ENCODE results near the gene CTSF. TPM values are rescaled to one million over a fixed set of nuclear protein-coding genes. Genes with fewer than 3 reads are reported as not detected.

CTSF gene
- total and polyA plus RNA-seq, 5 donors from 2014 or later: 6.9 to 28.6 (median 17.6) TPM

DNA sequence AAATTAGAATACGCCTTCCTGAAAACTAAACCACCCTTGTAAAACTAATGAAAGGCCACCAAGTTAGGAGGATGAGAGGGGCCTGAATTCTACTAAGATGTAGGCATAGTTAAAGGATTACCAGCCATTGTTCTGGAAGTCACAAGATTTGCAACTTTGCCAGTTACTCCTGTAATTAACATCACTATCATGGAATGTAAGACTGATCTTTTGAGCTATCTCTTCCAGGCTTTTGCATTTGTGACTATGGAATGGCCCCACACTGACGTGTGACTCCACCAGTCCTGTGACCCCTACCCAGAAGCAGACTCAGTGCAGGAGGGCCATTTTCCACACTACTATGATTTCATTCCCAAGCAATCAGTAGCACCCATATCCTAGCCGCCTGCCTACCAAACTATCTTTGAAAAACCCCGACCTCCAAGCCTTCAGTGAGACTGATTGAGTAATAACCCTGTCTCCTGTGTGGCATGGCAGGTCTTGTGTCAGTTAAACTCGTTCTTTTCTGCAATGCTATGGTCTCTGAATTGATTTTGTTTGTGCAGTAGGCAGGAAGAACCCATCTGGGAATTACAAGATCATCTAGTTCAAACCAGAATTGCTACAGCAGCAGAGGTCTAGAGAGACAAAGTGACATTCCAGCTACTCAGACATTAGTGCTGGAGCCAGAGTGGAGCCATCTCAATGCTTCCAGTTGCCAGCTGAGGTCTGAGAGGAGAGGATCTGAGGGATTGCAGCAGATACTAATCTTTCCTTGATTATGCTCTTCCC is 1.9 kb upstream of the CTSF start:
- ATAC-seq (ENCODE audit: low read depth in 2 of 2): no peak
- H3K4me3 Mint-ChIP-seq: peak overlapping the region in 3 of 4 donors; percentile 5 to 50 (median 20)

DNA sequence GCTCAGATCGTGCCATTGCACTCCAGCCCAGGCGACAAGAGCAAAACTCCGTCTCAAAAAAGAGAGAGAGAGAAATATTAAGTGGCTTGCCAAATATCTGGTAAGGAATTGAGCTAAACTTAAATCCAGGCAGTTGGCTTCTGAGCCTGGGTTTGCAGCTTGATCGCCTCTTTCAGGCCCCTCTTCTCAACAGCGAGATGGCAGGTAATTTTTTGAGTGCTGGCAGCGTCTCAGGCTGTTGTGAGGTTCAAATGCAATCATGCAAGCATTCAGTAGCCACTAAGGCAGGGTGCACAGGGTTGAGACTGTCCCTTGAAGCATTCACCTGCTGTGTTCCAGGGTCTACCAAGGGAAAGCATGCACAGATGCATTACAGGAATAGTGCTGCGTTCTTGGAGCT is 670 bp upstream of the CTSF start:
- peaks cover 19% of the 10 kb centered on the region for H3K27me3 Mint-ChIP-seq
- no peak for DNase-seq
- H3K4me3 Mint-ChIP-seq: peak overlapping the region in 1 of 4 donors; percentile 80
- Histone ChIP-seq H3K27ac (ENCODE audit: insufficient read depth, low read length, poor library complexity, severe bottlenecking) (no peak overlapping the region), H3K4me3 (ENCODE audit: low read depth, low read length) (no peak overlapping the region), H3K27me3 (ENCODE audit: control insufficient read depth, insufficient read depth, low read length) (no peaks in the 10 kb centered on the region), H3K9me3 (ENCODE audit: control insufficient read depth in 2 of 2, low read length in 2 of 2) (no peaks in the 10 kb centered on the region), H3K36me3 (ENCODE audit: control insufficient read depth, insufficient read depth, low read length) (no peaks in the 10 kb centered on the region), H3K4me1 (ENCODE audit: control insufficient read depth, insufficient read depth, low read length, poor library complexity, severe bottlenecking) (peaks cover 12% of the 10 kb centered on the region)
- peaks cover 0 to 3% (median 0%) of the 10 kb centered on the region in 7 donors for H3K9me3 Mint-ChIP-seq
- ATAC-seq (ENCODE audit: low read depth in 2 of 2): no peak
- H3K36me3 Mint-ChIP-seq: no peaks in the 10 kb centered on the region
- no peak overlapping the region for H3K27ac Mint-ChIP-seq
- peaks cover 0 to 13% (median 1%) of the 10 kb centered on the region in 4 donors for H3K4me1 Mint-ChIP-seq

More for the DNA sequence above, 1.9 kb upstream of the CTSF start:
- Histone ChIP-seq H3K27me3 (ENCODE audit: control insufficient read depth, insufficient read depth, low read length) (no peaks in the 10 kb centered on the region), H3K4me3 (ENCODE audit: low read depth, low read length) (no peak overlapping the region), H3K27ac (ENCODE audit: insufficient read depth, low read length, poor library complexity, severe bottlenecking) (no peak overlapping the region), H3K4me1 (ENCODE audit: control insufficient read depth, insufficient read depth, low read length, poor library complexity, severe bottlenecking) (peaks cover 12% of the 10 kb centered on the region), H3K36me3 (ENCODE audit: control insufficient read depth, insufficient read depth, low read length) (no peaks in the 10 kb centered on the region), H3K9me3 (ENCODE audit: control insufficient read depth in 2 of 2, low read length in 2 of 2) (no peaks in the 10 kb centered on the region)
- Mint-ChIP-seq H3K27ac (peak overlapping the region in 1 of 3 donors; percentile 23), H3K4me1 (peaks cover 0 to 13% (median 1%) of the 10 kb centered on the region in 4 donors), H3K36me3 (no peaks in the 10 kb centered on the region), H3K9me3 (peaks cover 0 to 3% (median 0%) of the 10 kb centered on the region in 7 donors), H3K27me3 (peaks cover 31% of the 10 kb centered on the region)
- no peak for DNase-seq

DNA sequence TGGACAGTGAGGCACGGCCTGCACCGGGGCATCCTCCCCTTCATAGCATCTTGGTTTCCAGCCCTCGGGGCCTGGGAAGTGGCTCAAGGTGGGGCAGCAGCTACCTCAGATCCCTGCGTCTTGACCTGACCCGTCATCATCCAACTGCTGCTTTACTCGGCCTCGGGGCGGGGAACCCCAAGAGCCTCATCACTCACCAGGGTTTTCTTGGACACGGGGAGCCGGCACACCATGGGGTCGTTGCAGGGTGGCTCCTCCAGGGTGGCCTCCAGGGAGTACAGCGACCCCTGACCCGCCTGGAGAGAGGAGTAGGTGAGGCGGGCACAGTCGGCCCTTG is 651 bp downstream of the CTSF start:
- Histone ChIP-seq H3K27me3 (ENCODE audit: control insufficient read depth, insufficient read depth, low read length) (no peaks in the 10 kb centered on the region), H3K4me1 (ENCODE audit: control insufficient read depth, insufficient read depth, low read length, poor library complexity, severe bottlenecking) (peaks cover 12% of the 10 kb centered on the region), H3K36me3 (ENCODE audit: control insufficient read depth, insufficient read depth, low read length) (no peaks in the 10 kb centered on the region), H3K9me3 (ENCODE audit: control insufficient read depth in 2 of 2, low read length in 2 of 2) (no peaks in the 10 kb centered on the region), H3K27ac (ENCODE audit: insufficient read depth, low read length, poor library complexity, severe bottlenecking) (no peak overlapping the region), H3K4me3 (ENCODE audit: low read depth, low read length) (no peak overlapping the region)
- DNase-seq: no peak
- H3K4me1 Mint-ChIP-seq: peaks cover 0 to 13% (median 1%) of the 10 kb centered on the region in 4 donors
- peaks cover 0 to 3% (median 0%) of the 10 kb centered on the region in 7 donors for H3K9me3 Mint-ChIP-seq
- peak overlapping the region in 3 of 4 donors; percentile 65 to 76 (median 74) for H3K4me3 Mint-ChIP-seq
- ATAC-seq (ENCODE audit: low read depth in 2 of 2): no peak
- H3K27ac Mint-ChIP-seq: no peak overlapping the region
- H3K27me3 Mint-ChIP-seq: peaks cover 9% of the 10 kb centered on the region
- no peaks in the 10 kb centered on the region for H3K36me3 Mint-ChIP-seq

GRCh38 chr11:66566221-66566620 is 2.2 kb downstream of the CTSF start:
- H3K4me3 Mint-ChIP-seq: peak overlapping the region; percentile 8 to 90 (median 49)
- H3K27ac ChIP-seq (ENCODE audit: insufficient read depth, low read length, poor library complexity, severe bottlenecking): no peak overlapping the region
- H3K36me3 Mint-ChIP-seq: no peaks in the 10 kb centered on the region
- H3K27me3 Mint-ChIP-seq: peaks cover 6% of the 10 kb centered on the region
- no peak overlapping the region for H3K4me3 ChIP-seq (ENCODE audit: low read depth, low read length)
- H3K36me3 ChIP-seq (ENCODE audit: control insufficient read depth, insufficient read depth, low read length): no peaks in the 10 kb centered on the region
- H3K9me3 ChIP-seq (ENCODE audit: control insufficient read depth in 2 of 2, low read length in 2 of 2): no peaks in the 10 kb centered on the region
- H3K4me1 ChIP-seq (ENCODE audit: control insufficient read depth, insufficient read depth, low read length, poor library complexity, severe bottlenecking): peaks cover 12% of the 10 kb centered on the region
- no peak for DNase-seq
- no peaks in the 10 kb centered on the region for H3K27me3 ChIP-seq (ENCODE audit: control insufficient read depth, insufficient read depth, low read length)
- ATAC-seq (ENCODE audit: low read depth in 2 of 2): no peak
- peaks cover 0 to 3% (median 0%) of the 10 kb centered on the region in 7 donors for H3K9me3 Mint-ChIP-seq
- H3K27ac Mint-ChIP-seq: peak overlapping the region in 1 of 3 donors; percentile 42
- peaks cover 0 to 13% (median 1%) of the 10 kb centered on the region in 4 donors for H3K4me1 Mint-ChIP-seq

- no peaks in the 10 kb centered on the region for H3K9me3 ChIP-seq (ENCODE audit: control insufficient read depth in 2 of 2, low read length in 2 of 2)
- H3K4me1 ChIP-seq (ENCODE audit: control insufficient read depth, insufficient read depth, low read length, poor library complexity, severe bottlenecking): peaks cover 12% of the 10 kb centered on the region
- Mint-ChIP-seq H3K36me3 (no peaks in the 10 kb centered on the region), H3K27me3 (peaks cover 6% of the 10 kb centered on the region), H3K4me3 (no peak overlapping the region), H3K9me3 (peaks cover 0 to 3% (median 0%) of the 10 kb centered on the region in 7 donors), H3K27ac (no peak overlapping the region), H3K4me1 (peaks cover 0 to 13% (median 1%) of the 10 kb centered on the region in 4 donors)
- DNase-seq (no peak), ATAC-seq (ENCODE audit: low read depth in 2 of 2) (no peak)
- H3K4me3 ChIP-seq (ENCODE audit: low read depth, low read length): no peak overlapping the region
- H3K27me3 ChIP-seq (ENCODE audit: control insufficient read depth, insufficient read depth, low read length): no peaks in the 10 kb centered on the region
- H3K36me3 ChIP-seq (ENCODE audit: control insufficient read depth, insufficient read depth, low read length): no peaks in the 10 kb centered on the region
- no peak overlapping the region for H3K27ac ChIP-seq (ENCODE audit: insufficient read depth, low read length, poor library complexity, severe bottlenecking)
Measured at GRCh38 chr11:66564984-66565383, 3.4 kb downstream of the CTSF start.

- Mint-ChIP-seq H3K9me3 (peaks cover 0 to 3% (median 0%) of the 10 kb centered on the region in 7 donors), H3K27ac (no peak overlapping the region), H3K36me3 (no peaks in the 10 kb centered on the region), H3K4me3 (no peak overlapping the region), H3K27me3 (peaks cover 6% of the 10 kb centered on the region), H3K4me1 (peaks cover 0 to 13% (median 1%) of the 10 kb centered on the region in 4 donors)
- Histone ChIP-seq H3K9me3 (ENCODE audit: control insufficient read depth in 2 of 2, low read length in 2 of 2) (no peaks in the 10 kb centered on the region), H3K4me3 (ENCODE audit: low read depth, low read length) (no peak overlapping the region), H3K36me3 (ENCODE audit: control insufficient read depth, insufficient read depth, low read length) (no peaks in the 10 kb centered on the region), H3K27me3 (ENCODE audit: control insufficient read depth, insufficient read depth, low read length) (no peaks in the 10 kb centered on the region), H3K4me1 (ENCODE audit: control insufficient read depth, insufficient read depth, low read length, poor library complexity, severe bottlenecking) (peaks cover 12% of the 10 kb centered on the region), H3K27ac (ENCODE audit: insufficient read depth, low read length, poor library complexity, severe bottlenecking) (no peak overlapping the region)
- DNase-seq (no peak), ATAC-seq (ENCODE audit: low read depth in 2 of 2) (no peak)
Measured at GRCh38 chr11:66564538-66564937, 3.9 kb downstream of the CTSF start.

- H3K27me3 ChIP-seq (ENCODE audit: control insufficient read depth, insufficient read depth, low read length): no peaks in the 10 kb centered on the region
- peaks cover 16% of the 10 kb centered on the region for H3K4me1 ChIP-seq (ENCODE audit: control insufficient read depth, insufficient read depth, low read length, poor library complexity, severe bottlenecking)
- no peak overlapping the region for H3K27ac ChIP-seq (ENCODE audit: insufficient read depth, low read length, poor library complexity, severe bottlenecking)
- no peaks in the 10 kb centered on the region for H3K9me3 ChIP-seq (ENCODE audit: control insufficient read depth in 2 of 2, low read length in 2 of 2)
- Mint-ChIP-seq H3K9me3 (peaks cover 0 to 3% (median 0%) of the 10 kb centered on the region in 7 donors), H3K4me3 (no peak overlapping the region), H3K36me3 (no peaks in the 10 kb centered on the region), H3K27me3 (peaks cover 6% of the 10 kb centered on the region), H3K27ac (no peak overlapping the region), H3K4me1 (peaks cover 0 to 19% (median 2%) of the 10 kb centered on the region in 4 donors)
- ATAC-seq (ENCODE audit: low read depth in 2 of 2): no peak
- no peak for DNase-seq
- H3K36me3 ChIP-seq (ENCODE audit: control insufficient read depth, insufficient read depth, low read length): no peaks in the 10 kb centered on the region
- no peak overlapping the region for H3K4me3 ChIP-seq (ENCODE audit: low read depth, low read length)
Measured at GRCh38 chr11:66563832-66564231, 4.6 kb downstream of the CTSF start.

Data from CD4-positive, CD25-positive, alpha-beta regulatory T cell (primary cell).